ENCODE data around the gene CDK15.

The CDK15 gene

DNA sequence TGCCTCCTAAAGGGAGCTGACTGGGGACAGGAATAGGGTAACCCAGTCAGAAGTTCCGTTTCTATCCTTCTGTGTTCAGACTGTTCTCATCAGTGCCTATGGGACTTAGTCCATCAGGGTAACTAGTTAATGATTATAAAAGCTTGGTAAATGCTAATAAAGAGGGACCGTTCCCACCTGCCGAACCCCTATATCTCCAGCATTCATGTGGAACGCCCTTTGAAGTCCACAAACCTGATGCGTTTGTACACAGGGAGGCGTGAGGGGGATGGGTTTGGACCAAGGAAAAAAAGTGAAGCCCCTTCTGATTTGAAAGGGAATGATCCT lies 112.9 kb downstream of the CDK15 start:
- H3K4me1 ChIP-seq (ENCODE audit: insufficient read depth, low read length, severe bottlenecking), result no peaks in the 10 kb centered on the region
- no peaks in the 10 kb centered on the region for H3K9me2 ChIP-seq (ENCODE audit: low read depth, low read length)
- H3K9me3 ChIP-seq (ENCODE audit: low read length), result no peaks in the 10 kb centered on the region
- H2AFZ ChIP-seq (ENCODE audit: low read length), result no peak overlapping the region
- H3K27me3 ChIP-seq (ENCODE audit: insufficient read depth, low read length), result 0 out of 2 replicates have a peak, but pooled peaks cover 5% of the 10 kb centered on the region
- no peaks in the 10 kb centered on the region for H3K79me2 ChIP-seq (ENCODE audit: insufficient read depth, low read length)
- no peaks in the 10 kb centered on the region for H4K20me1 ChIP-seq (ENCODE audit: insufficient read depth, low read length)
- H3K36me3 ChIP-seq (ENCODE audit: insufficient read depth, low read length), result no peaks in the 10 kb centered on the region
- no peaks in the 10 kb centered on the region for H3F3A ChIP-seq (ENCODE audit: insufficient read depth, low read length)
- H3K27ac ChIP-seq (ENCODE audit: low read depth, low read length, poor library complexity, severe bottlenecking), result no peak overlapping the region
- H3K9ac ChIP-seq (ENCODE audit: low read length), result no peak overlapping the region
- H3K4me3 ChIP-seq (ENCODE audit: low read depth, low read length, poor library complexity, severe bottlenecking), result no peak overlapping the region
- TF ChIP-seq, protein P1, sequence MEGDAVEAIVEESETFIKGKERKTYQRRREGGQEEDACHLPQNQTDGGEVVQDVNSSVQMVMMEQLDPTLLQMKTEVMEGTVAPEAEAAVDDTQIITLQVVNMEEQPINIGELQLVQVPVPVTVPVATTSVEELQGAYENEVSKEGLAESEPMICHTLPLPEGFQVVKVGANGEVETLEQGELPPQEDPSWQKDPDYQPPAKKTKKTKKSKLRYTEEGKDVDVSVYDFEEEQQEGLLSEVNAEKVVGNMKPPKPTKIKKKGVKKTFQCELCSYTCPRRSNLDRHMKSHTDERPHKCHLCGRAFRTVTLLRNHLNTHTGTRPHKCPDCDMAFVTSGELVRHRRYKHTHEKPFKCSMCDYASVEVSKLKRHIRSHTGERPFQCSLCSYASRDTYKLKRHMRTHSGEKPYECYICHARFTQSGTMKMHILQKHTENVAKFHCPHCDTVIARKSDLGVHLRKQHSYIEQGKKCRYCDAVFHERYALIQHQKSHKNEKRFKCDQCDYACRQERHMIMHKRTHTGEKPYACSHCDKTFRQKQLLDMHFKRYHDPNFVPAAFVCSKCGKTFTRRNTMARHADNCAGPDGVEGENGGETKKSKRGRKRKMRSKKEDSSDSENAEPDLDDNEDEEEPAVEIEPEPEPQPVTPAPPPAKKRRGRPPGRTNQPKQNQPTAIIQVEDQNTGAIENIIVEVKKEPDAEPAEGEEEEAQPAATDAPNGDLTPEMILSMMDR (IDR thresholded peaks at IDR 0.05; ENCODE audit: low read length), result no peak
- no peak for TF ChIP-seq EZH2 (IDR thresholded peaks at IDR 0.05; ENCODE audit: borderline replicate concordance, low read length)
- no peak overlapping the region for H3K4me2 ChIP-seq (ENCODE audit: low read length)

DNA sequence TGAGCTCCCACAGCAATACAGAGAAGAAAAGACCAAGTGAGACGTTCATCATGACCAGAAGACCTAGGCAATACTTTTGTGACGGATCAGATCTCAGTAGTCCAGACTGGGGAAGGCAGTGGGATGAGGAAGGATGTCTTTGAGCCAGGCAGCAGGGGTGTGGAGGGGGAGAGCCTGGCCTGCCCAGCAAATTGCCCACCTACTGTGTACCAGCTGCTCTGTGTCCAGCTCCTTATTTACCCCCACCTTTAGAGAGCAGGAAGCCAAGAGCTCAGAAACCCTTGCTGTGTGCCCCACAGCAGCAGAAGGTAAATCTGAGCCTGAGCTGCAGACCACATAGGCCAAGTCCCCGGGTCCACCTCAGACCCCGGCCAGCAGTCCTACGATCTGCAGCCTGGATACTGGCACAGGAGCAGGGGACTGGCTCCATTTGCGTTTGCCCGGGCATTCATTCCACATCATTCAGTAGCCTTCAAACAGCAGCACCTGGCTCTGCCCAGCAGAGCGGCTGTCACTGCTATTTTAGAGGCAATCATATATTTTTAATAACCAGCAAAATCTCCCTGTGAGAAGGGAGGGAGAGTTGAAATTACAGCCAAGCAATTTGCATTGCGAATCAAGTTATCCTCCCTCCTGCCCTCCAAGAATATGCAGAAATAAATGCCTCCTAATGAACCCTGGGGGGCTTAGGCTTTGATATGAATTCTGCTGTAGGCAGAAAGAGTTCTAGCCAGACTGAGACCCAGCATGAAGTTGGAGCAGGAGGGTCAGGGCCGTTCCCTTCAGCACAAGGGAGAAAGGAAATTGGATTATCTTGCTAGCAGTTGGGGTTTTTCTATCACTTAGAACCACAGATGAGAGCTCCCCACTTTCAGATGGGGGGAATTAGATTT lies 117.3 kb downstream of the CDK15 start:
- H3K9ac ChIP-seq (ENCODE audit: low read length), result no peak overlapping the region
- no peaks in the 10 kb centered on the region for H4K20me1 ChIP-seq (ENCODE audit: insufficient read depth, low read length)
- no peaks in the 10 kb centered on the region for H3F3A ChIP-seq (ENCODE audit: insufficient read depth, low read length)
- H3K4me1 ChIP-seq (ENCODE audit: insufficient read depth, low read length, severe bottlenecking), result no peaks in the 10 kb centered on the region
- H3K9me3 ChIP-seq (ENCODE audit: low read length), result no peaks in the 10 kb centered on the region
- no peaks in the 10 kb centered on the region for H3K9me2 ChIP-seq (ENCODE audit: low read depth, low read length)
- no peaks in the 10 kb centered on the region for H3K79me2 ChIP-seq (ENCODE audit: insufficient read depth, low read length)
- no peak overlapping the region for H2AFZ ChIP-seq (ENCODE audit: low read length)
- no peak overlapping the region for H3K4me3 ChIP-seq (ENCODE audit: low read depth, low read length, poor library complexity, severe bottlenecking)
- 0 out of 2 replicates have a peak, but pooled peaks cover 5% of the 10 kb centered on the region for H3K27me3 ChIP-seq (ENCODE audit: insufficient read depth, low read length)
- H3K4me2 ChIP-seq (ENCODE audit: low read length), result no peak overlapping the region
- no peaks in the 10 kb centered on the region for H3K36me3 ChIP-seq (ENCODE audit: insufficient read depth, low read length)
- TF ChIP-seq EZH2 (IDR thresholded peaks at IDR 0.05; ENCODE audit: borderline replicate concordance, low read length), result no peak
- TF ChIP-seq, protein P1 (IDR thresholded peaks at IDR 0.05; ENCODE audit: low read length), result no peak
- H3K27ac ChIP-seq (ENCODE audit: low read depth, low read length, poor library complexity, severe bottlenecking), result no peak overlapping the region

DNA sequence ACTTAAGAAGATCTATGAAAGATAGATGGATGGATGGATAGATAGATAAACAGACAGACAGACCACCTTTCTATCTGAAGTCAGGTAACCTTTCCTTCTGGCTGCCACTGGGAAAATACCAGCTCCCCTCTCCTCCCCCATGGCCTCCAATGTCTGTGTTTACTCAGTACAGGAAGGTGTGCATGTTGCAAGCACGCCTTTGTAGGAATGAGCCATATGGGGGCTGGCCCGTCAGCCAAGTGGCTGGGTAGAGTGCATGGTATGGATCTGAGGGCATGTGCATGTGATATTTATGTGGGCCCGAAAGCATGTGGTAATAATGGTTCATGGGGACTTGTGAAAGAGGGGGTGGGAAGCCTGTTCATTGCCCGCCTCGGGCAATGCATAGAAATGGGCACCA lies 118.1 kb downstream of the CDK15 start:
- H3K36me3 ChIP-seq (ENCODE audit: insufficient read depth, low read length), result no peaks in the 10 kb centered on the region
- no peak overlapping the region for H3K27ac ChIP-seq (ENCODE audit: low read depth, low read length, poor library complexity, severe bottlenecking)
- no peak overlapping the region for H3K4me2 ChIP-seq (ENCODE audit: low read length)
- H3K27me3 ChIP-seq (ENCODE audit: insufficient read depth, low read length), result peaks cover 5% of the 10 kb centered on the region; the same call in 1 of the 2 replicates
- no peaks in the 10 kb centered on the region for H3K79me2 ChIP-seq (ENCODE audit: insufficient read depth, low read length)
- H3K9me2 ChIP-seq (ENCODE audit: low read depth, low read length), result no peaks in the 10 kb centered on the region
- no peak overlapping the region for H2AFZ ChIP-seq (ENCODE audit: low read length)
- H3F3A ChIP-seq (ENCODE audit: insufficient read depth, low read length), result no peaks in the 10 kb centered on the region
- no peak for TF ChIP-seq EZH2 (IDR thresholded peaks at IDR 0.05; ENCODE audit: borderline replicate concordance, low read length)
- TF ChIP-seq, protein P1 (IDR thresholded peaks at IDR 0.05; ENCODE audit: low read length), result no peak
- H3K4me3 ChIP-seq (ENCODE audit: low read depth, low read length, poor library complexity, severe bottlenecking), result no peak overlapping the region
- H3K9ac ChIP-seq (ENCODE audit: low read length), result no peak overlapping the region
- no peaks in the 10 kb centered on the region for H3K9me3 ChIP-seq (ENCODE audit: low read length)
- no peaks in the 10 kb centered on the region for H3K4me1 ChIP-seq (ENCODE audit: insufficient read depth, low read length, severe bottlenecking)
- no peaks in the 10 kb centered on the region for H4K20me1 ChIP-seq (ENCODE audit: insufficient read depth, low read length)

All from OCI-LY1 (cell line).